Measurements from ENCODE around the gene ZNF800. TPM values are rescaled to one million over a fixed set of nuclear protein-coding genes. Genes with fewer than 3 reads are reported as not detected.

Gene ZNF800
- polyA plus RNA-seq, 1 donor from 2014 or later, result 4.2 TPM

GRCh38 chr7:127322351-127322750 is 70.2 kb downstream of the ZNF800 start:
- no peak overlapping the region for H3K4me2 ChIP-seq (ENCODE audit: low read length)
- no peaks in the 10 kb centered on the region for H3K27me3 ChIP-seq (ENCODE audit: insufficient read depth, low read depth, low read length)
- no peaks in the 10 kb centered on the region for H4K20me1 ChIP-seq (ENCODE audit: insufficient read depth)
- no peak overlapping the region for H3K9ac ChIP-seq (ENCODE audit: low read length)
- TF ChIP-seq TAF1 (IDR thresholded peaks at IDR 0.05; ENCODE audit: low read depth) (no peak), RAD21 (conservative IDR thresholded peaks at IDR 0.05) (no peak), MXI1 (conservative IDR thresholded peaks at IDR 0.05; ENCODE audit: poor library complexity, severe bottlenecking) (no peak), REST (IDR thresholded peaks at IDR 0.05; ENCODE audit: borderline replicate concordance) (no peak), CTCF (IDR thresholded peaks at IDR 0.05; ENCODE audit: poor library complexity, severe bottlenecking) (no peak), EP300 (conservative IDR thresholded peaks at IDR 0.05; ENCODE audit: poor library complexity, severe bottlenecking) (no peak), SMC3 (conservative IDR thresholded peaks at IDR 0.05; ENCODE audit: poor library complexity) (no peak), POLR2AphosphoS5 (IDR thresholded peaks at IDR 0.05) (no peak), EZH2 (IDR thresholded peaks at IDR 0.05; ENCODE audit: borderline replicate concordance, insufficient read depth, low read length, poor library complexity, severe bottlenecking) (no peak)
- no peaks in the 10 kb centered on the region for H3F3A ChIP-seq (ENCODE audit: insufficient read depth, low read length, poor library complexity, severe bottlenecking)
- H3K79me2 ChIP-seq (replicated peaks; ENCODE audit: insufficient read depth, low read length), result no peaks in the 10 kb centered on the region
- H3K9me3 ChIP-seq (ENCODE audit: low read length), result no peaks in the 10 kb centered on the region
- no peak overlapping the region for H3K4me3 ChIP-seq (ENCODE audit: low read length)
- H2AFZ ChIP-seq (ENCODE audit: low read depth, low read length), result no peak overlapping the region
- H3K36me3 ChIP-seq (ENCODE audit: insufficient read depth, low read length), result no peaks in the 10 kb centered on the region
- H3K27ac ChIP-seq (ENCODE audit: low read length), result no peak overlapping the region
- no peaks in the 10 kb centered on the region for H3K9me2 ChIP-seq (ENCODE audit: insufficient read depth, low read length)

- TF ChIP-seq TAF1 (IDR thresholded peaks at IDR 0.05; ENCODE audit: low read depth), result no peak
- TF ChIP-seq POLR2AphosphoS5 (IDR thresholded peaks at IDR 0.05), result no peak
- TF ChIP-seq EP300 (conservative IDR thresholded peaks at IDR 0.05; ENCODE audit: poor library complexity, severe bottlenecking), result no peak
- no peak for TF ChIP-seq RAD21 (conservative IDR thresholded peaks at IDR 0.05)
- no peak for TF ChIP-seq SMC3 (conservative IDR thresholded peaks at IDR 0.05; ENCODE audit: poor library complexity)
- TF ChIP-seq CTCF (IDR thresholded peaks at IDR 0.05; ENCODE audit: poor library complexity, severe bottlenecking), result no peak
- no peak for TF ChIP-seq EZH2 (IDR thresholded peaks at IDR 0.05; ENCODE audit: borderline replicate concordance, insufficient read depth, low read length, poor library complexity, severe bottlenecking)
- Histone ChIP-seq H3K4me2 (ENCODE audit: low read length) (no peak overlapping the region), H3K9ac (ENCODE audit: low read length) (no peak overlapping the region), H3K9me2 (ENCODE audit: insufficient read depth, low read length) (no peaks in the 10 kb centered on the region), H3K36me3 (ENCODE audit: insufficient read depth, low read length) (no peaks in the 10 kb centered on the region), H3K27me3 (ENCODE audit: insufficient read depth, low read depth, low read length) (no peaks in the 10 kb centered on the region), H3K27ac (ENCODE audit: low read length) (no peak overlapping the region), H3K79me2 (replicated peaks; ENCODE audit: insufficient read depth, low read length) (no peaks in the 10 kb centered on the region), H3K9me3 (ENCODE audit: low read length) (no peaks in the 10 kb centered on the region), H3F3A (ENCODE audit: insufficient read depth, low read length, poor library complexity, severe bottlenecking) (no peaks in the 10 kb centered on the region), H2AFZ (ENCODE audit: low read depth, low read length) (no peak overlapping the region), H3K4me3 (ENCODE audit: low read length) (no peak overlapping the region), H4K20me1 (ENCODE audit: insufficient read depth) (no peaks in the 10 kb centered on the region)
These were observed 71.5 kb downstream of the ZNF800 start for GRCh38 chr7:127320974-127321373.

Other genes starting within 250 kb of the ZNF800 start
- 1.5 TPM in 2 replicates for gene GRM8, start 139.8 kb downstream of the ZNF800 start, polyA plus RNA-seq
- 6.6 and 9.8 TPM in 2 replicates for gene GCC1, start 192.9 kb upstream of the ZNF800 start, polyA plus RNA-seq
- 582 and 673 TPM in 2 replicates for gene ARF5, start 195.7 kb upstream of the ZNF800 start, polyA plus RNA-seq
- gene FSCN3, start 201.0 kb upstream of the ZNF800 start, polyA plus RNA-seq, result 5.0 and 6.6 TPM in 2 replicates
- not detected in 2 replicates for gene PAX4, start 225.4 kb upstream of the ZNF800 start, polyA plus RNA-seq